Measurements from ENCODE around the gene GAS6.

DNA sequence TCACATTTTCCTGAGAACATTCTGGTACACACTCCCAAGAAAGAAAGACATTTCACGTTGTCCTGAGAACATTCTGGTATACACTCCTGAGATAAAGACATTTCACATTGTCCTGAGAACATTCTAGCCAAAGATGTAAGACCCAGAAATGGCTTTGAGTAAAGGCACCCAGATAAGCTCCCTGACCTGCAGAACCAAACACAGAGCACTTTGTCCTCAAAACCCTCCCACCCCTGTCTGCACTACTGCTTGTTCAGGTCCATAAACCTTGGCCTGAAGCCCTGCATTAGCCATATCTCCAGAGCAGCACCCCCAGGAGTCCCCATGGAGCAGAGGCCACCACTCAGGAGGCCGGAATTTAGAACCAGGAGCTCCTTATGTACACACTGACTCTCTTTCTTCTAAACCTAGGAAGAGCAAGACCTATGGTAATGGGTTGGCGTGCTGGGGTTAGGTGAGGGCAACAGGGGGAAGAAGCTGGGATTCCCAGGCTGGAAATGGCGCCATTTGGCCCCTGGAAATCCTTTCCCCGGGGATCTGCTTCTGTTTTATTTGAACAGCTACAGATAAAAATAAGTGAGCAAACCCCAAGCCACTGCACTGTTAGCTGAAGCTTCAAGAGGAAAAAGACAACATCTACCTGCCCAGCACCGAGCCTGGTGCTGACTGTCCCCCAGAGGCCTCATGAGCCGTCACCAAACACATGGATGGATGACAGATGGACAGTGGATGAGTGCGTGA, 13.7 kb downstream of the GAS6 start:
- TF ChIP-seq GLIS3 (CRISPR knock-in tag; IDR thresholded peaks at IDR 0.05) = no peak
- TF ChIP-seq, protein P1, sequence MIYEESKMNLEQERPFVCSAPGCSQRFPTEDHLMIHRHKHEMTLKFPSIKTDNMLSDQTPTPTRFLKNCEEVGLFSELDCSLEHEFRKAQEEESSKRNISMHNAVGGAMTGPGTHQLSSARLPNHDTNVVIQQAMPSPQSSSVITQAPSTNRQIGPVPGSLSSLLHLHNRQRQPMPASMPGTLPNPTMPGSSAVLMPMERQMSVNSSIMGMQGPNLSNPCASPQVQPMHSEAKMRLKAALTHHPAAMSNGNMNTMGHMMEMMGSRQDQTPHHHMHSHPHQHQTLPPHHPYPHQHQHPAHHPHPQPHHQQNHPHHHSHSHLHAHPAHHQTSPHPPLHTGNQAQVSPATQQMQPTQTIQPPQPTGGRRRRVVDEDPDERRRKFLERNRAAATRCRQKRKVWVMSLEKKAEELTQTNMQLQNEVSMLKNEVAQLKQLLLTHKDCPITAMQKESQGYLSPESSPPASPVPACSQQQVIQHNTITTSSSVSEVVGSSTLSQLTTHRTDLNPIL (CRISPR knock-in tag; IDR thresholded peaks at IDR 0.05; ENCODE audit: low read depth) = no peak
- TF ChIP-seq RARB (CRISPR knock-in tag; IDR thresholded peaks at IDR 0.05) = no peak

Data from SK-N-SH treated with all-trans-retinoic acid at 6 μM for 48 hours (cell line).